HG03432 (cell line): ENCODE data around the gene FKBP9.
A peak's percentile ranks its signal among the peaks of the same experiment; 100 is the strongest.
"Not testable (repeated sequence)": the region's sequence is repeated elsewhere in the genome, so short reads cannot be mapped to it uniquely, and the experiment has no call there.

Experiments
- ATAC-seq: cut with Tn5 transposase; IDR thresholded peaks from one replicate; pipeline ENCODE4 v1.9.1; 2021; ENCODE audit warnings: mild to moderate bottlenecking, moderate library complexity; ENCODE audit not compliant: unreplicated experiment

Gene FKBP9

GRCh38 chr7:32957326-32958045 is at the start of gene FKBP9:
Gene FKBP9 (plus strand): TSS chr7:32957440. CDS start chr7:32957574, 134 bp downstream.
- ATAC-seq, result peak; percentile 93

- no peak for ATAC-seq
Measured at GRCh38 chr7:32910195-32910594, 47.0 kb upstream of the FKBP9 start.

- ATAC-seq, result no peak
Measured at GRCh38 chr7:32914184-32914583, 43.1 kb upstream of the FKBP9 start.

GRCh38 chr7:32915041-32915536 is 42.2 kb upstream of the FKBP9 start:
- no peak for ATAC-seq

GRCh38 chr7:32916006-32916405 is 41.2 kb upstream of the FKBP9 start:
- no peak for ATAC-seq

GRCh38 chr7:32916994-32917393 is 40.2 kb upstream of the FKBP9 start:
- not testable (repeated sequence) for ATAC-seq

GRCh38 chr7:32921896-32922295 is 35.3 kb upstream of the FKBP9 start:
- ATAC-seq, result no peak

- ATAC-seq, result no peak
Measured at GRCh38 chr7:32928785-32929298, 28.4 kb upstream of the FKBP9 start.

- no peak for ATAC-seq
Measured at GRCh38 chr7:32929430-32930143, 27.7 kb upstream of the FKBP9 start.

- no peak for ATAC-seq
Measured at GRCh38 chr7:32930378-32930777, 26.9 kb upstream of the FKBP9 start.

- ATAC-seq, result no peak
Measured at GRCh38 chr7:32935558-32935957, 21.7 kb upstream of the FKBP9 start.

- no peak for ATAC-seq
Measured at GRCh38 chr7:32936689-32937088, 20.6 kb upstream of the FKBP9 start.

GRCh38 chr7:32937344-32938174 is 19.7 kb upstream of the FKBP9 start:
- no peak for ATAC-seq

- ATAC-seq, result no peak
Measured at GRCh38 chr7:32941181-32941580, 16.1 kb upstream of the FKBP9 start.

GRCh38 chr7:32941681-32942414 is 15.4 kb upstream of the FKBP9 start:
- peak; percentile 2 for ATAC-seq

GRCh38 chr7:32942415-32943251 is 14.6 kb upstream of the FKBP9 start:
- peak; percentile 92 for ATAC-seq

GRCh38 chr7:32943252-32944030 is 13.8 kb upstream of the FKBP9 start:
- no peak for ATAC-seq

- ATAC-seq, result no peak
Measured at GRCh38 chr7:32947420-32947983, 9.7 kb upstream of the FKBP9 start.
